Measurements from ENCODE around the gene SEM1.

SEM1 gene

DNA sequence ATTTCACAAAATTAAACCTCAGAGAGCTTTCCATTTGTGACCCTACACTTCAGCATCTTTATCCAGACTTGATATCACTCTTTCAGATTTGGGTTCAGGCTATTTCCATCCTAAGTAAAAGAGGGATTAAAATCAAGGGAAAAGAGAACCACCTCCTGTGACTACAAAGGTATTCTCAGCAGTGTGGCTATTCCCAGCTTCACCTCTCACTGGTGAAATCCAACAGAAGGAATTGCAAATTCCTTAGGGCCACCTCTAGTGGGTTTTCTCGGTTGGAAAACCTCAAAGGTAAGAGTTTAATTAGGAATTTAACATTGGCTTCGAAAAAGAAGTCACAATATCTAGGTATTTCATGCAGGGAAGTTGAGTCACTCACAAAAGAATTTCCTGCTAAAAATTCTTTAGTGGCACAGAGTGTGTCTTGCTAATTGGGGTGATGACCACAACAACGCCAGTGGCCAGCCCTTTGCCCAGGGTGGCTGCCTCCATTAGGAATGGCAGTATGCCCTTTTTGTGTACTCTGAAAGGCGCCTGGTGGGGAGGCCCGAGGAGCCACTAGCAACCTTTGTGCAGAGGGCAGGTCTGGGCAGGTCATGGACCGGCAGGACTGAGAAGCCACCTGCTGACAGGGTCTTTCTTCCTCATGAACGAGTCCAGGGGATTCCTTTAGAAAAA is 52.2 kb downstream of the SEM1 start:
- no peak for DNase-seq (ENCODE audit: low read depth)
- TF ChIP-seq, protein P1, sequence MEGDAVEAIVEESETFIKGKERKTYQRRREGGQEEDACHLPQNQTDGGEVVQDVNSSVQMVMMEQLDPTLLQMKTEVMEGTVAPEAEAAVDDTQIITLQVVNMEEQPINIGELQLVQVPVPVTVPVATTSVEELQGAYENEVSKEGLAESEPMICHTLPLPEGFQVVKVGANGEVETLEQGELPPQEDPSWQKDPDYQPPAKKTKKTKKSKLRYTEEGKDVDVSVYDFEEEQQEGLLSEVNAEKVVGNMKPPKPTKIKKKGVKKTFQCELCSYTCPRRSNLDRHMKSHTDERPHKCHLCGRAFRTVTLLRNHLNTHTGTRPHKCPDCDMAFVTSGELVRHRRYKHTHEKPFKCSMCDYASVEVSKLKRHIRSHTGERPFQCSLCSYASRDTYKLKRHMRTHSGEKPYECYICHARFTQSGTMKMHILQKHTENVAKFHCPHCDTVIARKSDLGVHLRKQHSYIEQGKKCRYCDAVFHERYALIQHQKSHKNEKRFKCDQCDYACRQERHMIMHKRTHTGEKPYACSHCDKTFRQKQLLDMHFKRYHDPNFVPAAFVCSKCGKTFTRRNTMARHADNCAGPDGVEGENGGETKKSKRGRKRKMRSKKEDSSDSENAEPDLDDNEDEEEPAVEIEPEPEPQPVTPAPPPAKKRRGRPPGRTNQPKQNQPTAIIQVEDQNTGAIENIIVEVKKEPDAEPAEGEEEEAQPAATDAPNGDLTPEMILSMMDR (conservative IDR thresholded peaks at IDR 0.05; ENCODE audit: control insufficient read depth, insufficient read depth, low read depth, low read length) = no peak
- H3K4me3 ChIP-seq (ENCODE audit: control insufficient read depth, low read depth, low read length) = no peak overlapping the region

DNA sequence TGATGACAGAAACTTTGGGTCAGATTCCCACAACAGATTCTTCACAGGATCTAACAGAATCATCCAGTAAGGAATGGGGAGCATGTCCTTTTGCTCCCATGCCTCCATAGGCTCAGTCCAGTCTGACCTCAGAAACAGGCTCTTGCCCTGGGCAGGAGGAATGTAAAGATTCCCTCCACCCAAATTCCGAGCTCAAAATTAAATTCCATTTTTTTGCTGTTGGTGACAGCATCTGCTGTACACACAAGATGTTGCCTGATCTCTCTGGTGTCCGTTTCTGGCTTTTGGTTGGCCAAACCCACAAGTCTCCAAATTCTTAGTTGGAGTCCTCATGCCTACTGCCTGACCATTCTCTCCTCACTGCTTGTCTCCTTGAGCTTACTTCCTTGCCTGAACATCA is 53.7 kb downstream of the SEM1 start:
- H3K4me3 ChIP-seq (ENCODE audit: control insufficient read depth, low read depth, low read length) = no peak overlapping the region
- TF ChIP-seq, protein P1 (conservative IDR thresholded peaks at IDR 0.05; ENCODE audit: control insufficient read depth, insufficient read depth, low read depth, low read length) = no peak
- no peak for DNase-seq (ENCODE audit: low read depth)

DNA sequence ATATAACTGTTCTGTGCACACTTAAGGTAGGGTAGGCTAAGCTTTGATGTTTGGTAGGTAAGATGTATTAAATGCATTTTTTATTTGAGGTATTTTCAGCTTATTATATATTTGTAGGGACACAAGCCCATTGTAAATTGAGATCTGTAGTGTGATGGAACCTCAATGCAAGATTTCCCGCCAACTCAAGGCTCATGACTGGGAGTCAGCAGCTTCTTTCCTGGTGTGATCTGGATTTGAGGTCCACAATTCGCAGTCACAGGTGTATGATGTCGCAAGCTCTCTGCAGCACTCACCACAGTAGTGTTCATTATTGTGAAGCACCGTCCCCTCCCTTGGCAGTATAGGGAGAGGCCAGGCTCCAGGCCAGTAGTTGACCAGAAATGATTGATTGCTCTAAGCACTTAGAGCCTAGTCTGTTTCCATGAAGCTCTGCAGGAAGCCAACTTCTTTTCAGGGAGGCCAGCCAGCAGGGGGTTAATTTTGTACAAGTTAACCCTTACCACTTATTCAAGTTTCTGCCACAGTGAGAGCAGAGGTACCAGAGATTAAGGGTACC is 54.9 kb downstream of the SEM1 start:
- no peak overlapping the region for H3K4me3 ChIP-seq (ENCODE audit: control insufficient read depth, low read depth, low read length)
- no peak for DNase-seq (ENCODE audit: low read depth)
- TF ChIP-seq, protein P1 (conservative IDR thresholded peaks at IDR 0.05; ENCODE audit: control insufficient read depth, insufficient read depth, low read depth, low read length) = no peak

DNA sequence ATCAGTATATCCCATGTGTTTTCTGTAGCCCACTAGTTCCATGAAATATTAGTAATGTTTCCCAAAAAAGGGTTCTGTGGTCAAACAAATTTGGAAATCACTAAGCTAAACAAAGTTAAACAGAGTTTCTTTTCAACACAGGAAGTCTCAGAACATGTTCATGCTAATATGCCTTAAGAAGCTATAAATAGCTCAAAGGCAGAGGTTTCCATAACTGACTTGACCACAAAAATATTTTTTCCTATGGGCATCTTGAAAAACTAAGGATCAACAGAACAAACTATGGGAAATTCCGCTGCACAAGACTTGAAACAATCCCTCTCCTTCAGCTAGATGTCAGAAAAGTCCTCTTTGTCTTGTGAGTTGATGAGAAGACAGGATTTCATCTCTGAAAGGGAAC is 59.7 kb downstream of the SEM1 start:
- TF ChIP-seq, protein P1 (conservative IDR thresholded peaks at IDR 0.05; ENCODE audit: control insufficient read depth, insufficient read depth, low read depth, low read length) = no peak
- DNase-seq (ENCODE audit: low read depth) = peak; percentile 14
- H3K4me3 ChIP-seq (ENCODE audit: control insufficient read depth, low read depth, low read length) = no peak overlapping the region

DNA sequence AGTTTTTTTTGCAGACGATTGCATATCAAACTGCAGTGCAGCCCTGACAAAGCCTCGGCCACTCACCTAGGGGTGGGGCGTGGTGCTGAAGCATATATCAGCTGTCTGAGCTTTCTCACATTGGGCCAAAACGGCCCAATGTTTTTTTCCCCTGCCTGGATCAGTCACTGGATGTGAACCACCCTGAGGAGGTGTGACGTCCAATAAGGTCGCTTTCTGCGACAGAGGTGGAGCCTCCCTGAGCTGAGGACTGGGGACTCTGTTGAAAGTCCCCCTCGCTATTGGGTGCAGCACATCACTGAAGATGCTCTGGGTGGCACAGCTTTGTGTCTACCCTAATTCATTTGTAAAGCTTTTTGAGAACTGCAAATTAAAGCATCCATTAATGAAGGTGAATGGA is 60.9 kb downstream of the SEM1 start:
- no peak overlapping the region for H3K4me3 ChIP-seq (ENCODE audit: control insufficient read depth, low read depth, low read length)
- DNase-seq (ENCODE audit: low read depth) = no peak
- TF ChIP-seq, protein P1 (conservative IDR thresholded peaks at IDR 0.05; ENCODE audit: control insufficient read depth, insufficient read depth, low read depth, low read length) = no peak

DNA sequence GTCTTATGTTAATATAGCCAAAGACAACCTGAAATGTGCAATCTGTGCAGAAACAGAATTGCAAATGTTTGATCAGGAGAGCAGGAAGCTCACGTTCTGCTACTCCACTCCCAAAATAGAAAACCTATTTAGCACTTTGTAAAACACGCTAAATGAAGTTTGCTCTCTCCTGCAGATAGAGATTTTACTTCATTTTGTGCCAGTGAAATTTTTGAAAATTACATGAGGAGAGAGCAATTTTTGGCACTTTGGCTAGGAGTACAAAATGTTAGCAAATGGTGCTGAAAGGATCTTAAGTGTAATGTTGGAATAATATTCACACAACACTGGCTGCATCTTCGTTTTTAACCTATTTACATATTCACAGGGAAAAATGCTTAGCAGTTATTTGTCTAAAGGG is 61.9 kb downstream of the SEM1 start:
- no peak for DNase-seq (ENCODE audit: low read depth)
- TF ChIP-seq, protein P1 (conservative IDR thresholded peaks at IDR 0.05; ENCODE audit: control insufficient read depth, insufficient read depth, low read depth, low read length) = no peak
- H3K4me3 ChIP-seq (ENCODE audit: control insufficient read depth, low read depth, low read length) = no peak overlapping the region

Data from fibroblast of mammary gland (primary cell).